ENCODE data around the gene OR1L6. TPM values are rescaled to one million over a fixed set of nuclear protein-coding genes. Genes with fewer than 3 reads are reported as not detected.

The OR1L6 gene
- total and polyA plus RNA-seq, 7 experiments from 2014 or later = not detected

DNA sequence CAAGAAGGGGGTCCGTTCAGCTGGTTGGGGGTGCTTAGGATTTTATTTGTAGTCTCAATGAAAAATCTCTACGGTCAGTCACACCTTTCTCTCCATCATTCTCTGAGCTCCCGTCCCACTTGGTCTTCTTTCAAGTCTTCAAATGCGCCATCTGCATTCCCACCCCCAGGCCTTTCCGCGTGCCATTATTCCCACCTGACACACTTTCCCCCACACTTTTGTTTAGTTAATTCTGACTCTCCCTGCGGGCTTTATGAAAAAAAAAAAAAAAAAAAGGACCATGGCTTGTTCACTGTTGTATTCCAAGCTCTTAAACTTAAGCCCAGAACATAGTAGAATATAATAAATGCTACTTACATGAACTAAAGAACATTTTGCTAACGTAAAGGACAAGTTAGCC lies 34.9 kb downstream of the OR1L6 start:
- ChIA-PET POLR2A (no interaction called here), CTCF (no interaction called here)
- ATAC-seq = no peak
- Histone ChIP-seq H3K9me3 (ENCODE audit: control insufficient read depth in 2 of 3, low read length in 3 of 3) (no peaks in the 10 kb centered on the region), H3K27ac (ENCODE audit: low read depth, low read length) (no peak overlapping the region), H3K4me1 (ENCODE audit: control insufficient read depth in 2 of 2, insufficient read depth in 2 of 2, low read length in 2 of 2) (no peaks in the 10 kb centered on the region), H3K36me3 (ENCODE audit: control insufficient read depth in 2 of 3, insufficient read depth in 3 of 3, low read length in 3 of 3) (no peaks in the 10 kb centered on the region), H3K27me3 (ENCODE audit: control insufficient read depth in 2 of 2, insufficient read depth in 2 of 2, low read length in 2 of 2) (no peaks in the 10 kb centered on the region), H3K4me3 (ENCODE audit: low read length) (no peak overlapping the region)
- no peak for DNase-seq
- H3K27me3 Mint-ChIP-seq = no peaks in the 10 kb centered on the region
- intact Hi-C loops (cut with micrococcal nuclease) = no loop called here
- H3K4me3 Mint-ChIP-seq = no peak overlapping the region
- no peaks in the 10 kb centered on the region for H3K4me1 Mint-ChIP-seq
- peaks cover 0 to 15% (median 7%) of the 10 kb centered on the region in 5 donors for H3K36me3 Mint-ChIP-seq
- H3K9me3 Mint-ChIP-seq = peaks cover 0 to 18% (median 8%) of the 10 kb centered on the region in 11 donors
- no peak overlapping the region for H3K27ac Mint-ChIP-seq

DNA sequence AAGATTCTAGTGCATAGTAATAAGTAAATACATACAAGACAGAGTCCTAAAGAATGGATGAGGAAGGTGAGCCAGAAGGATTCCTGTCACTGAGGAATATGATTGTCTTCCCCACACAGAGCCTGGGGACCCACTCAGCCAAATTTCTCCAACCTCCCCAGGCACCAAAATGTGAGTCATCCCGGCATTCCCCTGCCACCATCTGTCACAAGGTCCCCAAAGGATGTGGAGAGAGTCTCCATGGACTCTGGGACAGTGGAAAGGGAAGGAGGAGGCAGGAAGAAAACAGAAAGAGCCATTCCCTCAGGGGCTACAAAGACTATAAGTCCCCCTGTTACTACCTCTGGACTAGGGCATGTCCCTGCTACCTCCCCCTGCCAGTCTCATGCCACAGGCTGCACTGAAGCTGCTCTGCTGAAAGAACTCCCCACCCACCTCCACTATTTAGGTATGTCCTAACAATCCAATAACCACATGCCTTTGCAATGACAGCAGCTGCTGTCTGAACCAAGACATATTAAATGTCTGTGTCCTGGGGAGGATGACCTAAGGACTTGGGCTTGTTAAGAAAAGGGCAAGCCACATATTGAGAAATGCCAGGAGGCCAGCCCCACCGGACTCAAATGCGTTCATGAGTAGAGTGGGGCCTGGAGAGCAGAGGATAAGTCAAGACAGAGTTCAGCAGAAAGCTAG lies 36.0 kb downstream of the OR1L6 start:
- Mint-ChIP-seq H3K9me3 (peaks cover 0 to 8% (median 3%) of the 10 kb centered on the region in 11 donors), H3K36me3 (peaks cover 0 to 8% (median 0%) of the 10 kb centered on the region in 5 donors), H3K4me1 (no peaks in the 10 kb centered on the region), H3K4me3 (no peak overlapping the region), H3K27ac (no peak overlapping the region), H3K27me3 (no peaks in the 10 kb centered on the region)
- Histone ChIP-seq H3K36me3 (ENCODE audit: control insufficient read depth in 2 of 3, insufficient read depth in 3 of 3, low read length in 3 of 3) (no peaks in the 10 kb centered on the region), H3K4me1 (ENCODE audit: control insufficient read depth in 2 of 2, insufficient read depth in 2 of 2, low read length in 2 of 2) (no peaks in the 10 kb centered on the region), H3K27me3 (ENCODE audit: control insufficient read depth in 2 of 2, insufficient read depth in 2 of 2, low read length in 2 of 2) (no peaks in the 10 kb centered on the region), H3K4me3 (ENCODE audit: low read length) (no peak overlapping the region), H3K27ac (ENCODE audit: low read depth, low read length) (no peak overlapping the region), H3K9me3 (ENCODE audit: control insufficient read depth in 2 of 3, low read length in 3 of 3) (no peaks in the 10 kb centered on the region)
- no peak for ATAC-seq
- ChIA-PET CTCF (no interaction called here), POLR2A (no interaction called here)
- DNase-seq = no peak
- intact Hi-C loops (cut with micrococcal nuclease) = no loop called here

DNA sequence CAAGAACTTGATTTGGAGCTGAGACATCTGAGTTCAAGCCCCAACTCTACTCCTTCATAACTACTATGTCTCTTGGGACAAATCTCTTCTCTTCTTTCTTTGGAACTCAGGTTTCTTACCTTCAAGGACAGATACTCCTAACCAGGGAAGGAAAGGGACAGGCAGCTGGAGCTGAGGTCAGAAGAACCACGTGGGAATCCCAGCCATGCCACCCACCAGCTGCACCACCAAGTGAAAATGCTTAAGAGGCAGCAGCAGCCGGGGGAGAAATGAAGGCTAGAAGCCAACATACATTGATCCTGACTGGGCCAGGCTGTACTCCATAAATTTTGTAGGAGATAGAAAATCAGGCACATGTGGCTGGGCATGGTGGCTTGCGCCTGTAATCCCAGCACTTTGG lies 37.1 kb downstream of the OR1L6 start:
- Histone ChIP-seq H3K4me1 (ENCODE audit: control insufficient read depth in 2 of 2, insufficient read depth in 2 of 2, low read length in 2 of 2) (no peaks in the 10 kb centered on the region), H3K27me3 (ENCODE audit: control insufficient read depth in 2 of 2, insufficient read depth in 2 of 2, low read length in 2 of 2) (no peaks in the 10 kb centered on the region), H3K9me3 (ENCODE audit: control insufficient read depth in 2 of 3, low read length in 3 of 3) (no peaks in the 10 kb centered on the region), H3K36me3 (ENCODE audit: control insufficient read depth in 2 of 3, insufficient read depth in 3 of 3, low read length in 3 of 3) (no peaks in the 10 kb centered on the region), H3K27ac (ENCODE audit: low read depth, low read length) (no peak overlapping the region), H3K4me3 (ENCODE audit: low read length) (no peak overlapping the region)
- no peak overlapping the region for H3K27ac Mint-ChIP-seq
- ChIA-PET POLR2A (no interaction called here), CTCF (interaction anchor here (0.6 kb wide), 1 partner anchor 489 kb away, joined by 5 read pairs; no protein-coding TSS in a partner anchor)
- no peaks in the 10 kb centered on the region for H3K9me3 Mint-ChIP-seq
- no peak for DNase-seq
- H3K36me3 Mint-ChIP-seq = peaks cover 0 to 3% (median 0%) of the 10 kb centered on the region in 5 donors
- no peak overlapping the region for H3K4me3 Mint-ChIP-seq
- no peak for ATAC-seq
- no peaks in the 10 kb centered on the region for H3K4me1 Mint-ChIP-seq
- intact Hi-C loops (cut with micrococcal nuclease) = no loop called here
- H3K27me3 Mint-ChIP-seq = no peaks in the 10 kb centered on the region

DNA sequence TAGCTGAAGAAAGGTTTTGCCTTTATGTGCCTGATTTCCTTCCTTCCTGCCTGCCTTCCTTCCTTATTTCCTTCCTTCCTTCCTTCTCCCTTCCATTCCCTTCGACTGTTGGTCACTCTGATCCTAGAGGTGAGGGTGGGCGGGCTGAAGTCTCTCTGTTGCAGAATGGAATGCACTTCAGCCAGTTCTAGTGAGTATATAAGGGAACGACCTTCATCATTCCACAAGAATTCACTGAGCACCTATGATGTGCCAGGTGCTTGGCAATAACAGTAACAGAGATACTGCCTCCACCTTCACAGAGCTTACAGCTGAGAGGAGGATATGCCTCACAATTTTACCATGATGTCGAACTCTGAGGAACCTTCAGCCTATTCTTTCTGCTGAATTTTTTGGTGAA lies 37.9 kb downstream of the OR1L6 start:
- CTCF ChIA-PET = no interaction called here
- Histone ChIP-seq H3K4me3 (ENCODE audit: low read length) (no peak overlapping the region), H3K4me1 (ENCODE audit: control insufficient read depth in 2 of 2, insufficient read depth in 2 of 2, low read length in 2 of 2) (no peaks in the 10 kb centered on the region), H3K9me3 (ENCODE audit: control insufficient read depth in 2 of 3, low read length in 3 of 3) (no peaks in the 10 kb centered on the region), H3K27me3 (ENCODE audit: control insufficient read depth in 2 of 2, insufficient read depth in 2 of 2, low read length in 2 of 2) (no peaks in the 10 kb centered on the region), H3K36me3 (ENCODE audit: control insufficient read depth in 2 of 3, insufficient read depth in 3 of 3, low read length in 3 of 3) (no peaks in the 10 kb centered on the region), H3K27ac (ENCODE audit: low read depth, low read length) (no peak overlapping the region)
- Mint-ChIP-seq H3K36me3 (no peaks in the 10 kb centered on the region), H3K4me1 (no peaks in the 10 kb centered on the region), H3K27me3 (no peaks in the 10 kb centered on the region), H3K27ac (no peak overlapping the region), H3K4me3 (no peak overlapping the region), H3K9me3 (no peaks in the 10 kb centered on the region)
- POLR2A ChIA-PET = no interaction called here
- DNase-seq (no peak), ATAC-seq (no peak)
- intact Hi-C loops (cut with micrococcal nuclease) = no loop called here

DNA sequence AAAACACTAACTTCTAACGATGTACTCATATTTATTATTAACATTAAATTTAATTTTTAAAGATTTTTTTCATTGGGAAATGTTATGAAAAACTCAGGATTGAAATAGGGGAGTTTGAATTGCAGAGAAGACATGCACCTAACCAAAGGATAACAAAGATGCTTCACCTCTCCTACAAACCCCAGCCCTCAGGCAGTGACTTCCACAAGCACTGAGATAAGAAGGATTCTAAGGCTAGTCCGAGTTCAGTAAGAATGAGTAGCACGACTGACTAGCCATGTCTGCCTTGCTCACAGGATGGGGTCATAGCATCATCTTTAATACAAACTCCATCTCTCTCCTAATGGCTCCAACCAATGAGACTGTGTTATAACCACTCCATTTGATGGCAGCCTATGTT lies 39.6 kb downstream of the OR1L6 start:
- no peaks in the 10 kb centered on the region for H3K27me3 ChIP-seq (ENCODE audit: control insufficient read depth in 2 of 2, insufficient read depth in 2 of 2, low read length in 2 of 2)
- ATAC-seq (no peak), DNase-seq (no peak)
- H3K4me1 ChIP-seq (ENCODE audit: control insufficient read depth in 2 of 2, insufficient read depth in 2 of 2, low read length in 2 of 2) = no peaks in the 10 kb centered on the region
- no peaks in the 10 kb centered on the region for H3K36me3 ChIP-seq (ENCODE audit: control insufficient read depth in 2 of 3, insufficient read depth in 3 of 3, low read length in 3 of 3)
- no peaks in the 10 kb centered on the region for H3K9me3 ChIP-seq (ENCODE audit: control insufficient read depth in 2 of 3, low read length in 3 of 3)
- ChIA-PET CTCF (no interaction called here), POLR2A (no interaction called here)
- H3K9me3 Mint-ChIP-seq = no peaks in the 10 kb centered on the region
- intact Hi-C loops (cut with micrococcal nuclease) = no loop called here
- H3K4me1 Mint-ChIP-seq = no peaks in the 10 kb centered on the region
- no peak overlapping the region for H3K27ac ChIP-seq (ENCODE audit: low read depth, low read length)
- no peak overlapping the region for H3K4me3 ChIP-seq (ENCODE audit: low read length)
- H3K36me3 Mint-ChIP-seq = no peaks in the 10 kb centered on the region
- no peaks in the 10 kb centered on the region for H3K27me3 Mint-ChIP-seq
- no peak overlapping the region for H3K4me3 Mint-ChIP-seq
- H3K27ac Mint-ChIP-seq = no peak overlapping the region

DNA sequence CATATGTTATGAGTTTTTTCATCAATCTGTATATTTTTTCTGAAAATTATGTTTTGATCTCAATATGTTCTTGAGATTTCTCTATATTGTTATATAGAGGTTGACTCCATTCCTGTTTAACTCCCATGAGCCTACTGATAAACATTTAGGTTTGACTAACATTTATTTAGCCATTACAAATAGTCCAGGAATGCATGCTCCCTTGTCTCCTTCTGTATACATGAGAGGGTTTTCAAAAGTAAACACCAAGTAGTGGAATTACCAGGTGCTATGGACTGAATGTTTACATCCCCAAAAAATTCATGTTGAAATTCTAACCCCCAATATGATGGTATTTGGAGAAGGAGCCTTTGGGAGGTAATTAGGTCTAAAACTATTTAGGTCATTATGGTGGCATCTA lies 43.2 kb downstream of the OR1L6 start:
- ChIA-PET CTCF (no interaction called here), POLR2A (no interaction called here)
- H3K4me3 Mint-ChIP-seq = no peak overlapping the region
- Histone ChIP-seq H3K4me3 (ENCODE audit: low read length) (no peak overlapping the region), H3K9me3 (ENCODE audit: control insufficient read depth in 2 of 3, low read length in 3 of 3) (no peaks in the 10 kb centered on the region), H3K27me3 (ENCODE audit: control insufficient read depth in 2 of 2, insufficient read depth in 2 of 2, low read length in 2 of 2) (no peaks in the 10 kb centered on the region), H3K4me1 (ENCODE audit: control insufficient read depth in 2 of 2, insufficient read depth in 2 of 2, low read length in 2 of 2) (no peaks in the 10 kb centered on the region), H3K27ac (ENCODE audit: low read depth, low read length) (no peak overlapping the region), H3K36me3 (ENCODE audit: control insufficient read depth in 2 of 3, insufficient read depth in 3 of 3, low read length in 3 of 3) (no peaks in the 10 kb centered on the region)
- no peak for DNase-seq
- intact Hi-C loops (cut with micrococcal nuclease) = no loop called here
- H3K27ac Mint-ChIP-seq = no peak overlapping the region
- ATAC-seq = no peak
- no peaks in the 10 kb centered on the region for H3K4me1 Mint-ChIP-seq
- no peaks in the 10 kb centered on the region for H3K27me3 Mint-ChIP-seq
- H3K9me3 Mint-ChIP-seq = no peaks in the 10 kb centered on the region
- peaks cover 0 to 3% (median 2%) of the 10 kb centered on the region in 5 donors for H3K36me3 Mint-ChIP-seq

DNA sequence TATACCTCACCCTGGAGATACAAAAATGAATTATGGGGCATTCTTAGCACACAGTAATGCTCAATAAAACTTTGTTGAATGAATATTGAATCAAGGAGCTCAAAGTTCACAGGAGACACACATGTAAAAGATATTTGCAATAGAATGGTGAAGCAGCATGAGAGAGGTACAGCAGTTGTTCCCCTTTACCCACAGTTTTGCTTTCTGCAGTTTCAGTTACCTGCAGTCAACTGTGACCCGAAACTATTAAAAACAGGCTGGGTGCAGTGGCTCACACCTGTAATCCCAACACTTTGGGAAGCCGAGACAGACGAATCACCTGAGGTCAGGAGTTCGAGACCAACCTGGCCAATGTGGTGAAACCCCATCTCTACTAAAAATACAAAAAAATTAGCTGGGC lies 44.2 kb downstream of the OR1L6 start:
- H3K27me3 Mint-ChIP-seq = no peaks in the 10 kb centered on the region
- H3K4me1 Mint-ChIP-seq = no peaks in the 10 kb centered on the region
- ChIA-PET CTCF (no interaction called here), POLR2A (no interaction called here)
- DNase-seq = no peak
- H3K27me3 ChIP-seq (ENCODE audit: control insufficient read depth in 2 of 2, insufficient read depth in 2 of 2, low read length in 2 of 2) = no peaks in the 10 kb centered on the region
- H3K4me1 ChIP-seq (ENCODE audit: control insufficient read depth in 2 of 2, insufficient read depth in 2 of 2, low read length in 2 of 2) = no peaks in the 10 kb centered on the region
- H3K4me3 Mint-ChIP-seq = no peak overlapping the region
- no peaks in the 10 kb centered on the region for H3K36me3 ChIP-seq (ENCODE audit: control insufficient read depth in 2 of 3, insufficient read depth in 3 of 3, low read length in 3 of 3)
- no peaks in the 10 kb centered on the region for H3K9me3 Mint-ChIP-seq
- ATAC-seq = no peak
- intact Hi-C loops (cut with micrococcal nuclease) = no loop called here
- no peak overlapping the region for H3K27ac ChIP-seq (ENCODE audit: low read depth, low read length)
- no peak overlapping the region for H3K27ac Mint-ChIP-seq
- no peak overlapping the region for H3K4me3 ChIP-seq (ENCODE audit: low read length)
- H3K36me3 Mint-ChIP-seq = peaks cover 0 to 4% (median 3%) of the 10 kb centered on the region in 5 donors
- no peaks in the 10 kb centered on the region for H3K9me3 ChIP-seq (ENCODE audit: control insufficient read depth in 2 of 3, low read length in 3 of 3)

Measured in naive thymus-derived CD4-positive, alpha-beta T cell (primary cell).